Lower leg skin (tissue), 3 donors: ENCODE results near the gene YJEFN3.

Experiments used
- CTCF ChIP-seq, 3 donors: fragments of 450-650 bp; IDR thresholded peaks; one replicate each; pipeline ENCODE4 v1.5.1; 2016; ENCODE audit warnings: antibody characterized with exemption in 3 of 3, mild to moderate bottlenecking in 3 of 3, moderate library complexity in 2 of 3
- POLR2A ChIP-seq, 2 donors: fragments of 450-650 bp; IDR thresholded peaks; one replicate each; pipeline ENCODE4 v1.6.1; 2016 to 2017; ENCODE audit warnings: antibody characterized with exemption in 2 of 2, mild to moderate bottlenecking in 1 of 2, moderate library complexity in 1 of 2

GRCh38 chr19:19487950-19488874 is 40.5 kb upstream of the YJEFN3 start:
- TF ChIP-seq CTCF (IDR thresholded peaks at IDR 0.05), result no peak
- TF ChIP-seq POLR2A (IDR thresholded peaks at IDR 0.05), result no peak
